DLD1 (cell line): ENCODE measurements around the gene ZNF398.

Experiments
- in situ Hi-C: cut with HindIII; loops from 2 replicates; pipeline ENCODE4 v1.10.0; 2017; ENCODE audit warnings: low sequenced_read_pairs

ZNF398 gene

GRCh38 chr7:149195180-149196150, 48.2 kb downstream of the ZNF398 start, which contains the start of gene ZNF282:
TSS of gene ZNF282 (plus strand) at chr7:149195546. CDS start at chr7:149195590, 44 bp downstream.
- in situ Hi-C loops = no loop called here

GRCh38 chr7:149196151-149196704, 49.0 kb downstream of the ZNF398 start:
- in situ Hi-C loops = no loop called here

GRCh38 chr7:149196705-149197171, 49.5 kb downstream of the ZNF398 start:
- in situ Hi-C loops = no loop called here

DNA sequence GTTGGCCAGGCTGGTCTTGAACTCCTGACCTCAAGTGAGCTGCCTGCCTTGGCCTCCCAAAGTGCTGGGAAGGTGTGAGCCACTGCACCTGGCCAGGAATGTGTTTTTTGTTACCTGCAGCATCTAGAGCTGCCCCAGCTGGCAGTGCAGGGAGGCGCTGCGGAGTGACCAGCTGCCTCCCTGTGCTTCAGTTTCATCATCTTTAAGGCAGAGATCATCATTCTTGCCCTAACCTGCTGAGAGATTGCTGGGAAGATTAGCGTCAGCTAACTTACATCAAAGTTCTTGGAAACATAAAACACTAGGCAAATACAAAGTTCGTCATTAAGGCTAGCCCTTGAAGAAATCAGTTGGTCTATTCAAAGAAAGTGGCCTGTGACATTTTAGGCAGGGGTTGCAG, 50.4 kb downstream of the ZNF398 start:
- in situ Hi-C loops = no loop called here

DNA sequence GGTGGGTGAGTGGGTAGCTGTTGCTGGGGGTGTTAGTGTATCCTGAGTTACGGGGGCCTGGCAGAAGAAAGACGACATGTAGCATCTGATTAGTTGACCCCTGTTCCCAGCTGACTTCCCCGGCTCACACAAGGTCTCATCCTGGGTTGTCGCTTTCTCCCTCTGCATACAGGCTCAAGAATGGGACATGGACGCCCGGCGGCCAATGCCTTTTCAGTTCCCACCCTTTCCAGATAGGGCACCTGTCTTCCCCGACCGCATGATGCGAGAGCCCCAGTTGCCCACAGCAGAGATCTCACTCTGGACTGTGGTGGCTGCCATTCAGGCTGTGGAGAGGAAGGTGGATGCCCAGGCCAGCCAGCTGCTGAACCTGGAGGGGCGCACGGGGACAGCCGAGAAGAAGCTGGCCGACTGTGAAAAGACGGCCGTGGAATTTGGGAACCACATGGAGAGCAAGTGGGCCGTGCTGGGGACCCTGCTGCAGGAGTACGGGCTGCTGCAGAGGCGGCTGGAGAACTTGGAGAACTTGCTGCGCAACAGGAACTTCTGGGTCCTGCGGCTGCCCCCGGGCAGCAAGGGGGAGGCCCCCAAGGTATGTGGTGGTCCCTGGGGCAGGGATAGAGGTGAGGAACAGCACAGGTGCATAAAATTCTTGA, 51.0 kb downstream of the ZNF398 start:
- in situ Hi-C loops = no loop called here

DNA sequence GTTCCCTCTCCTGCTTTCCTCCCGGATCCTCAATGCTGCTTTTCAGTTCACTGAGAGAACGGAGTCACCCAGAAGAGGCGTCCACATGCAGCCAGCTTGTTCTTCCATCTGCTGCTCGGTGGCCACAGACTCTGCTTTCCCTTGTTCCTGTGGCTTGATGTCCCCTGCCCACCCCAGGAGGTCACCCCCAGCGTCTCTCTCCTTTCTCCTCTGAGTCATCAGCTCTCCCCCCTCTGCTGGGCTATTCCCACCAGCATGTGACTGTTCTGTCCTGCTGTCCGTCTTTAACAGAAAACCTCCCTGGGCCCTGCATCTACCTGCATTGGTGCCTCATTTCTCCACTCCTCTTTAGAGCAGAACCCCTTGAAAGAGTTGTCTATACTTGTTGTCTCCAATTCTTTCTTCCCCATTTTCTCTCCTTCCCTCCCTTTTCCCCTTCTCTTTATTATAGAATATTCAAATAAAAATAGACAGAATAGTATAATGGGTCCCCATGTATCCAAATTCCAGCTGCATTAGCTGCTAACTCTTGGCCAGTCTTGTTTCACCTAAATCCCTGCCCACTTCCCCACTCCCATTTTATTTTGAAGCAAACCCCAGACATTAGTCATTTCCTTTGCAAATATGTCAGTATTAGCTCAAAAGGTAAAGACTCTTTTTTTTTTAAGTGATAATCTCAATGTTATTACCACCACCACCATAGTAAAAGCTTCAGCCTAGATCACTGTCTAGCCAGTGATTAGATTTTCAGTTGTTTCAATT, 52.2 kb downstream of the ZNF398 start:
- in situ Hi-C loops = no loop called here

- in situ Hi-C loops = no loop called here
Measured at GRCh38 chr7:149202831-149203231, 55.6 kb downstream of the ZNF398 start.

GRCh38 chr7:149205690-149206381, 58.6 kb downstream of the ZNF398 start:
- in situ Hi-C loops = no loop called here

GRCh38 chr7:149207324-149208035, 60.2 kb downstream of the ZNF398 start:
- in situ Hi-C loops = no loop called here

- in situ Hi-C loops = no loop called here
Measured at GRCh38 chr7:149209518-149210269, 62.4 kb downstream of the ZNF398 start.

- in situ Hi-C loops = no loop called here
Measured at GRCh38 chr7:149210551-149210950, 63.3 kb downstream of the ZNF398 start.

GRCh38 chr7:149214020-149214720, 66.9 kb downstream of the ZNF398 start:
- in situ Hi-C loops = no loop called here

DNA sequence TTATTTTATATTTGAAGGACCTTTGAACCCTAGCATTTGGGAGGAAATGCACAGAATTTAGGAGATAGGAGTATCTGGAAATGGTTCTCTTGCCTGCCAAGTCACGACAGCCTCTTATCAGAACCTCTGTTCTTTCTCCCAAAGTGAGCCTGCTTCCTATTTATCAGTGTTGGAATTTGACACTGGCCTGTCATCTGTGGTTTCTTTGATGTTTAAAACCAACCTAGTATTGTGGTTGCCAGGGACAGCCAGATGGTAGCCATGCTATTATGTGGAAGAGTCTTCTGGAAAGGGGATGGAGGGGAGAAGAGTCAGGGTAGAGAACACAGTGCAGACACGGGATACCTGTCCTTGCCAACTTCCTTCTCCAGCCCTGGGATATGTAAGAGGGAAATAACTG, 69.1 kb downstream of the ZNF398 start:
- in situ Hi-C loops = no loop called here

DNA sequence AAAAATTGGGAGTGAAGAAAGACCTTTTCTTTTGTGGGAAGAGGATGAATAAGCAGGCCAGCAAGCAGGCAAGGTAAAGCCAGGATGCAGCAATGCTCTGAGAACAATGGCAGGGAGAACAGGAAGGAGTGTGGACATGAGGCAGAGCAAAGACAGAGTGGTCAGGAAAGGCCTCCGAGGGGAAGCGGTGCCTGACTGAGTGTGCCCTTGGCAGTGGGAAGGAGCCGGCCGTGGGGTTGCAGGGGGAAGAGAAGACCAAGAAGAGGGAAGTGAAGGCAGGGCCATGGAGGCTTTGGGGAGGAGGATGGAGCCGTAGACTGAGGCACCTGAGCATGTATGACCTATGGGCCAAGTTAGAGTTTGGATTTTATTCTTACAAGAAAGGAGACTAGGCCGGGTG, 70.3 kb downstream of the ZNF398 start:
- in situ Hi-C loops = no loop called here

DNA sequence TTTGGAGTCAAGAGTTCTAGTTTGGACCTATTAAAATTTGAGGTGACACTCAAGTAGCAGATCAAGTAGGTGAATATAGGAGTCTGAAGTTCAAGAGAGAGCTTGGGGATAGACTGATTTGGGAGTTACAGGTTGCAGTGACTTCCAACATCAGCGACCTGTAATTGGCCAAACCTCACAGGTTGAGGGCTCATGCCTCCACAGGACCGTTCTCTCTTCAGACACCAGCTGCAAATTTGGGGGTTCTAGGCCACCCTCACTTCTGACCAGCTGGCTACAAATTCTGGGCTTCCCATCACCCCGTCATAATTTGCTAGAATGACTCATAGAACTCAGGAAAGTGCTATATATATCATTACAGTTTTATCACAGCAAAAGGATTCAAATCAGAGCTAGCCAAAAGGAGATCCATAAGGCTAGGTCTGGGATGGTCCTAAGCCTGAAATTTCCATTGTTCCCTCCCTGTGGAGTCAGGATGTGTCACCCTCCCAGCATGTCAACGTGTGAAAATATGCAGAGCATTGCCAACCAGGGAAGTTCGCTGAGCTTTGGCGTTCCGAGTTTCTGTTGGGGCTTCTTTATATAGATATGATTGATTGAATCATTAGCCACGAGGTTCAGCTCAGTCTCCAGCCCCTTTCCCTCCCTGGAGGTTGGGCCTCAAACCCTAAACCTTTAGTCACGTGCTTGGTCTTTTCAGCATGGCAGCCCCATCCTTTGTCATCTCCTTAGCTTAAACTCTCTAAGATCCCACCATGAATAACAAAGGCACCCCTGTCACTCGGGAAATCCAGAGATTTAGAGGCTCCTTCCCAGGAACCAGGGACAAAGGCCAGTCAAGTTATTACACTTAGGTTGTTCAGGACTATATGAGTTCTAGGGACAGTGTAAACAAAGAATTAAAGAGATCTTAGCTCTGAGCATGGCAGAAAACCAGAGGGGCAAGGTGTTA, 71.5 kb downstream of the ZNF398 start:
- in situ Hi-C loops = no loop called here

DNA sequence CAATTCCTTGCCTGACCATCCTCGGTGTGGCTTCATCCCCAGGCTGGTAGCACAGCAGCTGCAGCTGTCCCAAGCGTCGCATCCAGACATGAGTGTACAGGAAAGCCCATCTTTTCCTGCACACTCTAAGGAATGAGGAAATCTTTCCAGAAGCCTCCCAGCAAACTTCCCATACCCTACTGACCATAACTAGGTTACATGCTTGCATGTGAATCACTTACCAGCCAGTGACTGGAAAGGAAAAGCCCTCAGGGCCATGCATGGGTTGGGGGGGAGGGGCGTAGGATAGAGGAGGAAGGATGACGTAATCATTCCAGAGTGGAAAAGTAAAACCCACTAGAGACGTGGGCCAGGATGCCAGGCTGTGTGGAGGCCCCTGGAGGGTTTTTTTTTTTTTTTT, 73.3 kb downstream of the ZNF398 start:
- in situ Hi-C loops = no loop called here

- in situ Hi-C loops = no loop called here
Measured at GRCh38 chr7:149223176-149223575, 75.9 kb downstream of the ZNF398 start.
